Neutrophil (primary cell): ENCODE data around the gene TXNDC11.

Source experiments
- H3K27ac ChIP-seq: fragments of 200-600 bp; sonication (generic); 2 replicates; pipeline ENCODE4 v1.5.1; 2016; ENCODE audit warnings: mild to moderate bottlenecking, moderate library complexity
- H3K27me3 ChIP-seq: fragments of 200-600 bp; sonication (generic); 2 replicates; pipeline ENCODE4 v1.6.0; 2016; ENCODE audit warnings: mild to moderate bottlenecking
- H3K36me3 ChIP-seq: fragments of 200-600 bp; sonication (generic); 2 replicates; pipeline ENCODE4 v1.5.1; 2017
- H3K4me1 ChIP-seq, 2 experiments: fragments of 200-600 bp in 1 of 2; sonication (generic) in 1 of 2; 1 replicate in 1 of 2; 2 replicates in 1 of 2; pipeline versions ENCODE4 v1.5.1 to v1.6.1; 2013 to 2016; ENCODE audit warnings: low read depth in 1 of 2, low read length in 1 of 2, mild to moderate bottlenecking in 1 of 2, moderate library complexity in 1 of 2; ENCODE audit not compliant: control insufficient read depth in 1 of 2, insufficient read depth in 1 of 2
- H3K4me3 ChIP-seq, 2 experiments: fragments of 200-600 bp in 1 of 2; sonication (generic) in 1 of 2; 1 replicate in 1 of 2; 2 replicates in 1 of 2; pipeline ENCODE4 v1.5.1; 2013 to 2016; ENCODE audit warnings: low read depth in 1 of 2, low read length in 1 of 2, mild to moderate bottlenecking in 1 of 2, moderate library complexity in 1 of 2
- H3K9me3 ChIP-seq: fragments of 200-600 bp; sonication (generic); 2 replicates; pipeline ENCODE4 v1.5.1; 2016
- CTCF ChIP-seq: fragments of 200-600 bp; sonication (generic); IDR thresholded peaks from 2 replicates; pipeline ENCODE4 v1.5.1; 2016; ENCODE audit warnings: antibody characterized with exemption

The TXNDC11 gene

GRCh38 chr16:11679941-11680911 lies 62.4 kb downstream of the TXNDC11 start:
- Histone ChIP-seq H3K27ac (peak overlapping the region; percentile 89), H3K36me3 (peaks cover 61% of the 10 kb centered on the region), H3K4me1 (peaks cover 47 to 56% of the 10 kb centered on the region in 2 experiments), H3K9me3 (no peaks in the 10 kb centered on the region), H3K27me3 (no peaks in the 10 kb centered on the region), H3K4me3 (peak overlapping the region in 1 of 2 experiments; percentile 28)
- no peak for TF ChIP-seq CTCF

GRCh38 chr16:11679250-11679649 lies 63.4 kb downstream of the TXNDC11 start:
- TF ChIP-seq CTCF = no peak
- H3K4me3 ChIP-seq = no peak overlapping the region
- H3K27me3 ChIP-seq = no peaks in the 10 kb centered on the region
- H3K27ac ChIP-seq = peak overlapping the region; percentile 89
- no peaks in the 10 kb centered on the region for H3K9me3 ChIP-seq
- peaks cover 56 to 64% of the 10 kb centered on the region in 2 experiments for H3K4me1 ChIP-seq
- H3K36me3 ChIP-seq = peaks cover 59% of the 10 kb centered on the region

- no peak for TF ChIP-seq CTCF
- Histone ChIP-seq H3K4me3 (no peak overlapping the region), H3K4me1 (peaks cover 66 to 74% of the 10 kb centered on the region in 2 experiments), H3K27me3 (no peaks in the 10 kb centered on the region), H3K36me3 (peaks cover 63% of the 10 kb centered on the region), H3K27ac (peak overlapping the region; percentile 89), H3K9me3 (no peaks in the 10 kb centered on the region)
Observed at GRCh38 chr16:11677959-11678881, 64.4 kb downstream of the TXNDC11 start.

DNA sequence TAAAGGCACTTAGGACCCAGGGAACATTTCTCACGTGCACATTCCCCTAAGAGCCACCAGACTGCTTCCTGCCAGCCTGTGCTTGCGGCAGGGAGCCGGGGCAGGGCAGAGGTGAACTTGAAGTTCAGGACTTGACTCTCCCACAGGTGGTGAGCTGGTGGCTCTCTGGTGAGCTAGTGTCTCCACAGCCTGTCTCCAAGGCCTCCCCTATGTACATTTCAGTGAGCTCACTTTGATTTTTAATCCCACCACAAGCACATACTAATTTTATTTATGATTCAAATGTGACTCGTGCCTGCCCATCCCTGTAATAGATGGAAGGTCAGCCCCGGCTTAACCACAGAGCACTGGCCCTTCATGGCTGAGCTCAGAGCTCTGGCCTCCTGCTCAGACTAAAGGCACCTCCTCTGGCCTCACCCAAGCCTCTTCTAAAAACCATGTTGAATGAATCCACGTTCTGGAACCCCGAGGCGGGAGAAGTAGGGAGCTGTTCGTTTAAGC lies 65.2 kb downstream of the TXNDC11 start:
- Histone ChIP-seq H3K4me1 (peaks cover 70 to 77% of the 10 kb centered on the region in 2 experiments), H3K36me3 (peaks cover 64% of the 10 kb centered on the region), H3K9me3 (no peaks in the 10 kb centered on the region), H3K27ac (peak overlapping the region; percentile 89), H3K4me3 (no peak overlapping the region), H3K27me3 (no peaks in the 10 kb centered on the region)
- TF ChIP-seq CTCF = no peak

DNA sequence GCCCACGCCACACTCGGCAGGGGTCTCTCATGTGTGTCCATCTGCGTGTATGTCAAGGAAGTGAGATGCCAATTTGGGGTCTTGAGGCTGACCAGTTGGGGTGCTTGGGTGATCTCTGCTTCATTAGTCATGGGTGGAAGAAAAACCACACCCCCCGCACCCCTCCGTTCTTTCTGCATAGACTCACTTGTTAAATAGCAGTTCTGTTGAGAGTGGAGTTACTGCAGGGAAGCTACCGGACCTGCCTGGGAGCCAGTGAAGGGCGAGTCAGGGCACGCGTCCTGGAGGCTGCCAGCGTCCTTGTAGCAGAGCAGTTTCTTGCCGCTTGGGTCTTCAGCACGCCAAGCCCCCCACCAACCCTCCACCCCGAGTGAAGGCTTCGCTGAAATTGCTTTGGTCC lies 65.9 kb downstream of the TXNDC11 start:
- Histone ChIP-seq H3K27me3 (no peaks in the 10 kb centered on the region), H3K4me3 (no peak overlapping the region), H3K9me3 (no peaks in the 10 kb centered on the region), H3K27ac (peak overlapping the region; percentile 89), H3K36me3 (peaks cover 64% of the 10 kb centered on the region), H3K4me1 (peaks cover 70 to 77% of the 10 kb centered on the region in 2 experiments)
- no peak for TF ChIP-seq CTCF
